Neuronal stem cell (in vitro differentiated cells): ENCODE results near the gene BCAS3.

Experiments
- DNase-seq: peaks from one replicate; pipeline ENCODE4 v3.0.0-alpha.2; 2013; ENCODE audit warnings: low spot score
- H2AFZ ChIP-seq: one replicate; pipeline ENCODE4 v1.6.1; 2013; ENCODE audit warnings: mild to moderate bottlenecking, low read length, inconsistent platforms
- H2AK5ac ChIP-seq: 2 replicates; pipeline ENCODE4 v1.6.1; 2013; ENCODE audit warnings: low read depth, mild to moderate bottlenecking, inconsistent platforms, low read length, moderate library complexity, mixed read lengths
- H2BK120ac ChIP-seq: 2 replicates; pipeline ENCODE4 v1.6.1; 2013; ENCODE audit warnings: low read depth, mild to moderate bottlenecking, inconsistent platforms, low read length, moderate library complexity, mixed read lengths
- H2BK12ac ChIP-seq: one replicate; pipeline ENCODE4 v1.6.1; 2013; ENCODE audit warnings: low read length, inconsistent platforms
- H2BK15ac ChIP-seq: 2 replicates; pipeline ENCODE4 v1.6.1; 2013; ENCODE audit warnings: mild to moderate bottlenecking, low read length, inconsistent platforms, mixed read lengths
- H2BK5ac ChIP-seq: one replicate; pipeline ENCODE4 v1.6.1; 2013; ENCODE audit warnings: inconsistent platforms, mild to moderate bottlenecking, low read length, moderate library complexity
- H3K14ac ChIP-seq: one replicate; pipeline ENCODE4 v1.6.1; 2013; ENCODE audit warnings: low read length, inconsistent platforms
- H3K18ac ChIP-seq: 2 replicates; pipeline ENCODE4 v1.6.1; 2013; ENCODE audit warnings: low read length, inconsistent platforms
- H3K23ac ChIP-seq: 2 replicates; pipeline ENCODE4 v1.6.1; 2013; ENCODE audit warnings: low read depth, mild to moderate bottlenecking, mixed read lengths, low read length, inconsistent platforms; ENCODE audit not compliant: poor library complexity
- H3K27ac ChIP-seq: replicated peaks from 3 replicates; pipeline ENCODE4 v1.5.1; 2013; ENCODE audit warnings: low read length, inconsistent platforms
- H3K27me3 ChIP-seq, 3 experiments: 2 replicates each; pipeline ENCODE4 v1.6.1; 2013; ENCODE audit warnings: low read length in 3 of 3, mild to moderate bottlenecking in 2 of 3, inconsistent platforms in 1 of 3, low read depth in 1 of 3, mixed read lengths in 1 of 3, moderate library complexity in 1 of 3; ENCODE audit not compliant: control insufficient read depth in 3 of 3, insufficient read depth in 3 of 3
- H3K36me3 ChIP-seq, 2 donors: replicated peaks in 1 of 2; 2 replicates each; pipeline ENCODE4 v1.6.1; 2013; ENCODE audit warnings: low read length in 2 of 2; ENCODE audit not compliant: control insufficient read depth in 2 of 2, insufficient read depth in 2 of 2
- H3K4ac ChIP-seq: 2 replicates; pipeline ENCODE4 v1.6.1; 2013; ENCODE audit warnings: inconsistent platforms, mild to moderate bottlenecking, low read length, moderate library complexity
- H3K4me1 ChIP-seq, 2 donors: 1 replicate in 1 of 2; 2 replicates in 1 of 2; pipeline ENCODE4 v1.6.1; 2013; ENCODE audit warnings: low read length in 2 of 2, low read depth in 1 of 2; ENCODE audit not compliant: control insufficient read depth in 2 of 2, insufficient read depth in 1 of 2
- H3K4me2 ChIP-seq: one replicate; pipeline ENCODE4 v1.6.1; 2013; ENCODE audit warnings: mild to moderate bottlenecking, low read length, inconsistent platforms; ENCODE audit not compliant: insufficient read depth, poor library complexity, severe bottlenecking
- H3K4me3 ChIP-seq, 2 donors: 2 replicates each; pipeline ENCODE4 v1.5.1; 2013; ENCODE audit warnings: low read length in 2 of 2, mild to moderate bottlenecking in 2 of 2, inconsistent platforms in 1 of 2, moderate library complexity in 1 of 2
- H3K79me1 ChIP-seq: one replicate; pipeline ENCODE4 v1.6.1; 2013; ENCODE audit warnings: low read depth, mild to moderate bottlenecking, inconsistent platforms, low read length, moderate library complexity
- H3K9ac ChIP-seq: one replicate; pipeline ENCODE4 v1.6.1; 2013; ENCODE audit warnings: mild to moderate bottlenecking, low read depth, low read length, inconsistent platforms; ENCODE audit not compliant: poor library complexity
- H3K9me3 ChIP-seq, 2 donors: replicated peaks in 1 of 2; 2 replicates each; pipeline versions ENCODE3 to v1.6.1; 2013; ENCODE audit warnings: low read length in 2 of 2, mild to moderate bottlenecking in 2 of 2, inconsistent platforms in 1 of 2, low read depth in 1 of 2, mixed read lengths in 1 of 2, moderate library complexity in 1 of 2; ENCODE audit not compliant: control insufficient read depth in 2 of 2, insufficient read depth in 1 of 2
- H4K8ac ChIP-seq: one replicate; pipeline ENCODE4 v1.6.1; 2013; ENCODE audit warnings: low read depth, mild to moderate bottlenecking, inconsistent platforms, low read length, moderate library complexity
- H4K91ac ChIP-seq: one replicate; pipeline ENCODE4 v1.6.1; 2013; ENCODE audit warnings: low read length, low read depth, mild to moderate bottlenecking, inconsistent platforms; ENCODE audit not compliant: poor library complexity
- WGBS, 2 donors: extraction: QIAGEN DNeasy Blood & Tissue Kit; methylation state at CpG; one replicate each; pipeline ENCODE4 v1.1.7; 2013; ENCODE audit warnings: missing lambda C conversion rate in 2 of 2, mixed read lengths in 1 of 2; ENCODE audit not compliant: insufficient read length in 2 of 2, insufficient replicate concordance in 1 of 2; ENCODE audit errors: extremely low coverage in 2 of 2; 5-methylcytosine and 5-hydroxymethylcytosine counted together

The BCAS3 gene

GRCh38 chr17:60712675-60713074, 35.0 kb downstream of the BCAS3 start:
- Histone ChIP-seq H3K18ac (no peak overlapping the region), H2AK5ac (no peak overlapping the region), H3K14ac (no peak overlapping the region), H4K8ac (no peak overlapping the region), H2BK12ac (no peak overlapping the region), H3K4me1 (no peaks in the 10 kb centered on the region), H3K9ac (no peak overlapping the region), H3K27me3 (no peaks in the 10 kb centered on the region), H3K4me3 (no peak overlapping the region), H3K9me3 (peaks cover 0 to 3% of the 10 kb centered on the region in 2 donors), H3K4ac (no peak overlapping the region), H3K79me1 (no peaks in the 10 kb centered on the region), H2BK15ac (no peak overlapping the region), H3K36me3 (no peaks in the 10 kb centered on the region), H2BK5ac (no peak overlapping the region), H3K23ac (no peak overlapping the region), H4K91ac (no peak overlapping the region), H2BK120ac (no peak overlapping the region), H3K4me2 (no peak overlapping the region), H3K27ac (no peak overlapping the region), H2AFZ (no peak overlapping the region)
- no CpG with 5 or more reads among the region's 2 CpGs for WGBS, 2 donors
- no peak for DNase-seq

- no peak overlapping the region for H3K23ac ChIP-seq
- H3K9ac ChIP-seq: no peak overlapping the region
- no peaks in the 10 kb centered on the region for H3K27me3 ChIP-seq
- H3K14ac ChIP-seq: no peak overlapping the region
- no peak overlapping the region for H3K4ac ChIP-seq
- no peak overlapping the region for H3K18ac ChIP-seq
- no peak overlapping the region for H3K4me2 ChIP-seq
- H3K36me3 ChIP-seq: no peaks in the 10 kb centered on the region
- WGBS, 2 donors: no CpG with 5 or more reads among the region's 2 CpGs
- no peak for DNase-seq
- no peaks in the 10 kb centered on the region for H3K4me1 ChIP-seq
- H2AK5ac ChIP-seq: no peak overlapping the region
- no peak overlapping the region for H3K4me3 ChIP-seq
- H4K91ac ChIP-seq: no peak overlapping the region
- H3K27ac ChIP-seq: no peak overlapping the region
- H3K9me3 ChIP-seq: peaks cover 0 to 3% of the 10 kb centered on the region in 2 donors
- no peak overlapping the region for H2BK120ac ChIP-seq
- H4K8ac ChIP-seq: no peak overlapping the region
- no peak overlapping the region for H2AFZ ChIP-seq
- no peak overlapping the region for H2BK12ac ChIP-seq
- no peaks in the 10 kb centered on the region for H3K79me1 ChIP-seq
- no peak overlapping the region for H2BK15ac ChIP-seq
- no peak overlapping the region for H2BK5ac ChIP-seq
These were observed 36.0 kb downstream of the BCAS3 start for GRCh38 chr17:60713608-60714007.

DNA sequence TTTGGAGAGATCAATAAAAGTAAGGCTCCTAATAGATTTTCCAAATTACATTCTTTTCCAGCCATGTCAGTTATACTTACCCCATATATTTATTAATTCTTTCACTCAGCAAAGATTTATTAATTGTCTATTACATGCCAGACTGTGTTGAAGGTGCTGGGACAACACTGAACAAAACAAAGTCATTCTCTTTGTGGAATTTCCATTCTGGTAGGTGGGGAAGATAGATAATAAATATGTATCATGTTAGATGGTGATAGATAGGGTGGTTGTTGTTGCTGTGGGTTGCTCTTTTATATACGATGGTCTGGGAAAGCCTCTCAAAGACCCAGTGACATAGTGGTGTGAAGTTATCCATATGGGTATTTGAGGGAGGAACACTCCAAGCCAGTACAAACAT, 39.1 kb downstream of the BCAS3 start:
- H3K79me1 ChIP-seq: no peaks in the 10 kb centered on the region
- no peak overlapping the region for H3K4ac ChIP-seq
- no peak overlapping the region for H2BK5ac ChIP-seq
- H3K4me3 ChIP-seq: no peak overlapping the region
- no peak overlapping the region for H4K8ac ChIP-seq
- H3K4me1 ChIP-seq: peaks cover 0 to 3% of the 10 kb centered on the region in 2 donors
- no peak overlapping the region for H3K4me2 ChIP-seq
- peaks cover 0 to 3% of the 10 kb centered on the region in 2 donors for H3K9me3 ChIP-seq
- H3K36me3 ChIP-seq: no peaks in the 10 kb centered on the region
- H3K27ac ChIP-seq: no peak overlapping the region
- H3K18ac ChIP-seq: no peak overlapping the region
- no peak overlapping the region for H2BK12ac ChIP-seq
- H2AFZ ChIP-seq: no peak overlapping the region
- no peak overlapping the region for H2BK15ac ChIP-seq
- no peak overlapping the region for H3K23ac ChIP-seq
- WGBS, 2 donors: no CpG with 5 or more reads among the region's 1 CpG
- no peaks in the 10 kb centered on the region for H3K27me3 ChIP-seq
- H4K91ac ChIP-seq: no peak overlapping the region
- H2BK120ac ChIP-seq: no peak overlapping the region
- no peak overlapping the region for H3K14ac ChIP-seq
- no peak overlapping the region for H3K9ac ChIP-seq
- H2AK5ac ChIP-seq: no peak overlapping the region
- DNase-seq: no peak

DNA sequence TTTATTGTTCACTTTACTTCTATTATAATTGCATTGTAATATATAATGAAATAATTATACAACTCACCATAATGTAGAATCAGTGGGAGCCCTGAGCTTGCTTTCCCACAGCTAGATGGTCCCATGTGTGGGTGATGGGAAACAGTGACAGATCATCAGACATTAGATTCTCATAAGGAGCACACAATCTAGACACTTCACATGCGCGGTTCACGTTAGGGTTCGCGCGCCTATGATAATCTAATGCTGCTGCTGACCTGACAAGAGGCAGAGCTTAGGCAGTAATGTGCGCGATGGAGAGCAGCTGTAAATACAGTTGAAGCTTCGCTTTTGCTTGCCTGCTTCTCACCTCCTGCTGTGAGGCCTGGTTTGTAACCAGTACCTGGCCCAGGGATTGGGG, 40.2 kb downstream of the BCAS3 start:
- Histone ChIP-seq H3K9me3 (peaks cover 0 to 3% of the 10 kb centered on the region in 2 donors), H3K79me1 (no peaks in the 10 kb centered on the region), H3K4me2 (no peak overlapping the region), H2BK15ac (no peak overlapping the region), H3K9ac (no peak overlapping the region), H2BK12ac (no peak overlapping the region), H2AK5ac (no peak overlapping the region), H4K8ac (no peak overlapping the region), H3K4me3 (no peak overlapping the region), H3K36me3 (no peaks in the 10 kb centered on the region), H3K23ac (no peak overlapping the region), H2AFZ (no peak overlapping the region), H2BK5ac (no peak overlapping the region), H3K14ac (no peak overlapping the region), H4K91ac (no peak overlapping the region), H3K4ac (no peak overlapping the region), H3K18ac (no peak overlapping the region), H3K27ac (no peak overlapping the region), H2BK120ac (no peak overlapping the region), H3K4me1 (peaks cover 0 to 3% of the 10 kb centered on the region in 2 donors), H3K27me3 (no peaks in the 10 kb centered on the region)
- WGBS, 2 donors: no CpG with 5 or more reads among the region's 9 CpGs
- DNase-seq: no peak
